Endodermal cell (in vitro differentiated cells): ENCODE measurements around the gene SCML2. TPM values are rescaled to one million over a fixed set of nuclear protein-coding genes. Genes with fewer than 3 reads are reported as not detected.

ENCODE experiments used
- DNase-seq: peaks from one replicate; pipeline ENCODE4 v3.0.0-alpha.2; 2017
- H3K27ac ChIP-seq: 2 replicates; pipeline ENCODE4 v1.5.1; 2013; ENCODE audit warnings: mild to moderate bottlenecking, low read depth, low read length, moderate library complexity
- H3K27me3 ChIP-seq: 2 replicates; pipeline ENCODE4 v1.6.1; 2013; ENCODE audit warnings: mild to moderate bottlenecking, low read length, moderate library complexity; ENCODE audit not compliant: insufficient read depth, control insufficient read depth, poor library complexity, severe bottlenecking
- H3K36me3 ChIP-seq: 2 replicates; pipeline ENCODE4 v1.7.0; 2013; ENCODE audit warnings: mild to moderate bottlenecking, low read length, moderate library complexity; ENCODE audit not compliant: control insufficient read depth, insufficient read depth
- H3K4me1 ChIP-seq: one replicate; pipeline ENCODE4 v1.7.0; 2013; ENCODE audit warnings: low read length; ENCODE audit not compliant: control insufficient read depth, insufficient read depth
- H3K4me3 ChIP-seq: 2 replicates; pipeline ENCODE4 v1.5.1; 2013; ENCODE audit warnings: mild to moderate bottlenecking, low read length, moderate library complexity
- H3K9ac ChIP-seq: 2 replicates; pipeline ENCODE4 v1.6.1; 2013; ENCODE audit warnings: mild to moderate bottlenecking, low read length, moderate library complexity; ENCODE audit not compliant: poor library complexity, severe bottlenecking; ENCODE audit errors: extremely low read depth
- H3K9me3 ChIP-seq: 2 replicates; pipeline ENCODE4 v1.6.1; 2013; ENCODE audit warnings: mild to moderate bottlenecking, low read length, moderate library complexity; ENCODE audit not compliant: control insufficient read depth
- H3K27ac Mint-ChIP-seq: 2 replicates; pipeline ENCODE4 v1.8.0; 2020; ENCODE audit warnings: mixed read lengths
- H3K27me3 Mint-ChIP-seq: 2 replicates; pipeline ENCODE4 v1.8.0; 2021; ENCODE audit warnings: mild to moderate bottlenecking, mixed read lengths; ENCODE audit not compliant: insufficient read depth
- H3K36me3 Mint-ChIP-seq: 2 replicates; pipeline ENCODE4 v1.8.0; 2020; ENCODE audit warnings: low read depth, mixed read lengths
- H3K4me1 Mint-ChIP-seq: 2 replicates; pipeline ENCODE4 v1.8.0; 2020; ENCODE audit warnings: mixed read lengths
- H3K4me3 Mint-ChIP-seq: 2 replicates; pipeline ENCODE4 v1.8.0; 2020; ENCODE audit warnings: mild to moderate bottlenecking, moderate library complexity, mixed read lengths
- H3K9me3 Mint-ChIP-seq: 2 replicates; pipeline ENCODE4 v1.8.0; 2020; ENCODE audit warnings: mild to moderate bottlenecking, mixed read lengths
- WGBS, 2 experiments: methylation state at CpG; one replicate each; pipeline versions ENCODE4 v1.1.5 to v1.1.7; 2013; ENCODE audit warnings: missing lambda C conversion rate in 2 of 2, mixed read lengths in 1 of 2; ENCODE audit not compliant: insufficient coverage in 1 of 2, insufficient read length in 1 of 2; 5-methylcytosine and 5-hydroxymethylcytosine counted together
- total RNA-seq, 2 donors: library from RNA; stranded (reverse); fragmentation: NEBNext Ultra II Directional in 1 of 2; extraction: Animal tissue kit (Norgen Biotek cat#: 25700) in 1 of 2; gene quantifications; 2 replicates in 1 of 2; 3 replicates in 1 of 2; pipeline ENCODE4 v1.2.1, GENCODE V29; 2021
- TF ChIP-seq, protein P1 (sequence below): fragments of 200-600 bp; sonication (generic); conservative IDR thresholded peaks from 2 replicates; pipeline ENCODE4 v1.5.0; 2021; ENCODE audit warnings: antibody characterized with exemption, mild to moderate bottlenecking

SCML2 gene
- total RNA-seq, 2 donors from 2014 or later = 16.8 to 22.8 TPM

GRCh38 chrX:18272222-18272621 lies 82.3 kb downstream of the SCML2 start:
- Histone ChIP-seq H3K9me3 (no peaks in the 10 kb centered on the region), H3K4me3 (no peak overlapping the region), H3K27me3 (no peaks in the 10 kb centered on the region), H3K9ac (no peak overlapping the region), H3K4me1 (no peaks in the 10 kb centered on the region), H3K36me3 (no peaks in the 10 kb centered on the region), H3K27ac (no peak overlapping the region)
- DNase-seq = no peak
- H3K36me3 Mint-ChIP-seq = peaks cover 11% of the 10 kb centered on the region
- H3K27ac Mint-ChIP-seq = no peak overlapping the region
- no peaks in the 10 kb centered on the region for H3K27me3 Mint-ChIP-seq
- H3K9me3 Mint-ChIP-seq = peaks cover 67% of the 10 kb centered on the region
- H3K4me1 Mint-ChIP-seq = no peaks in the 10 kb centered on the region
- TF ChIP-seq, protein P1, sequence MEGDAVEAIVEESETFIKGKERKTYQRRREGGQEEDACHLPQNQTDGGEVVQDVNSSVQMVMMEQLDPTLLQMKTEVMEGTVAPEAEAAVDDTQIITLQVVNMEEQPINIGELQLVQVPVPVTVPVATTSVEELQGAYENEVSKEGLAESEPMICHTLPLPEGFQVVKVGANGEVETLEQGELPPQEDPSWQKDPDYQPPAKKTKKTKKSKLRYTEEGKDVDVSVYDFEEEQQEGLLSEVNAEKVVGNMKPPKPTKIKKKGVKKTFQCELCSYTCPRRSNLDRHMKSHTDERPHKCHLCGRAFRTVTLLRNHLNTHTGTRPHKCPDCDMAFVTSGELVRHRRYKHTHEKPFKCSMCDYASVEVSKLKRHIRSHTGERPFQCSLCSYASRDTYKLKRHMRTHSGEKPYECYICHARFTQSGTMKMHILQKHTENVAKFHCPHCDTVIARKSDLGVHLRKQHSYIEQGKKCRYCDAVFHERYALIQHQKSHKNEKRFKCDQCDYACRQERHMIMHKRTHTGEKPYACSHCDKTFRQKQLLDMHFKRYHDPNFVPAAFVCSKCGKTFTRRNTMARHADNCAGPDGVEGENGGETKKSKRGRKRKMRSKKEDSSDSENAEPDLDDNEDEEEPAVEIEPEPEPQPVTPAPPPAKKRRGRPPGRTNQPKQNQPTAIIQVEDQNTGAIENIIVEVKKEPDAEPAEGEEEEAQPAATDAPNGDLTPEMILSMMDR = no peak
- H3K4me3 Mint-ChIP-seq = no peak overlapping the region
- 86% methylated on average over 1 of the region's 1 CpG; no CpG with 5 or more reads in 1 of the 2 experiments for WGBS, 2 experiments

DNA sequence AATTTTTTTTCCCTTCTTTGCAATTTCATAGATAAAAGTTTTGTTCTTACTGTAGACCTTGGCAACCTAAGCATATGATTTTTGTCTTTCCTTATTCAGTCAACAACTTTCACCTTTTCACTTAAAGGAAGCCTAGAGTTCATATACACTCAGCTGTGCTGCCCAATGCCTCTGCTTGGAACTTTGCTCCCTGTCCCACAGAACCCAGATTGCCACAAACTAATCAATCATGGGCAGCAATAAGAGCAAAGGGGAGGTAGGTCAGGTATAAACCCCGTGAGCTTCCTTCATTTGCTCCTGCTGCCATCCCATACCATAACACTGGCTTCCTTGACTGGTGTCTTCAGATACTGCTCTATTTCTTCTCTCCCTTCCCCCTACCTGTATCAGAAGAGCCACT lies 82.8 kb downstream of the SCML2 start:
- Histone ChIP-seq H3K36me3 (no peaks in the 10 kb centered on the region), H3K4me1 (no peaks in the 10 kb centered on the region), H3K4me3 (no peak overlapping the region), H3K27me3 (no peaks in the 10 kb centered on the region), H3K9ac (no peak overlapping the region), H3K27ac (no peak overlapping the region), H3K9me3 (no peaks in the 10 kb centered on the region)
- 82% methylated on average over 1 of the region's 1 CpG; no CpG with 5 or more reads in 1 of the 2 experiments for WGBS, 2 experiments
- H3K36me3 Mint-ChIP-seq = peaks cover 11% of the 10 kb centered on the region
- H3K9me3 Mint-ChIP-seq = peaks cover 71% of the 10 kb centered on the region
- no peaks in the 10 kb centered on the region for H3K4me1 Mint-ChIP-seq
- TF ChIP-seq, protein P1 = no peak
- no peak overlapping the region for H3K27ac Mint-ChIP-seq
- no peak for DNase-seq
- no peak overlapping the region for H3K4me3 Mint-ChIP-seq
- no peaks in the 10 kb centered on the region for H3K27me3 Mint-ChIP-seq

GRCh38 chrX:18271309-18271708 lies 83.2 kb downstream of the SCML2 start:
- H3K27me3 Mint-ChIP-seq = no peaks in the 10 kb centered on the region
- no peak overlapping the region for H3K9ac ChIP-seq

More at GRCh38 chrX:18271309-18271708, 83.2 kb downstream of the SCML2 start:
- Histone ChIP-seq H3K27ac (no peak overlapping the region), H3K9me3 (no peaks in the 10 kb centered on the region), H3K4me3 (no peak overlapping the region), H3K4me1 (no peaks in the 10 kb centered on the region), H3K36me3 (no peaks in the 10 kb centered on the region), H3K27me3 (no peaks in the 10 kb centered on the region)
- TF ChIP-seq, protein P1 = no peak
- H3K4me3 Mint-ChIP-seq = no peak overlapping the region
- H3K27ac Mint-ChIP-seq = no peak overlapping the region
- peaks cover 11% of the 10 kb centered on the region for H3K36me3 Mint-ChIP-seq
- peaks cover 67% of the 10 kb centered on the region for H3K9me3 Mint-ChIP-seq
- 90% methylated on average over 2 of the region's 2 CpGs; no CpG with 5 or more reads in 1 of the 2 experiments for WGBS, 2 experiments
- H3K4me1 Mint-ChIP-seq = no peaks in the 10 kb centered on the region
- no peak for DNase-seq
